Activated naive CD4-positive, alpha-beta T cell (primary cell): Measurements from ENCODE around the gene POLR2L.

Source experiments
- DNase-seq, 4 experiments: peaks; one replicate each; lab custom pipeline; 2025; lab: John Stamatoyannopoulos, UW

The POLR2L gene

DNA sequence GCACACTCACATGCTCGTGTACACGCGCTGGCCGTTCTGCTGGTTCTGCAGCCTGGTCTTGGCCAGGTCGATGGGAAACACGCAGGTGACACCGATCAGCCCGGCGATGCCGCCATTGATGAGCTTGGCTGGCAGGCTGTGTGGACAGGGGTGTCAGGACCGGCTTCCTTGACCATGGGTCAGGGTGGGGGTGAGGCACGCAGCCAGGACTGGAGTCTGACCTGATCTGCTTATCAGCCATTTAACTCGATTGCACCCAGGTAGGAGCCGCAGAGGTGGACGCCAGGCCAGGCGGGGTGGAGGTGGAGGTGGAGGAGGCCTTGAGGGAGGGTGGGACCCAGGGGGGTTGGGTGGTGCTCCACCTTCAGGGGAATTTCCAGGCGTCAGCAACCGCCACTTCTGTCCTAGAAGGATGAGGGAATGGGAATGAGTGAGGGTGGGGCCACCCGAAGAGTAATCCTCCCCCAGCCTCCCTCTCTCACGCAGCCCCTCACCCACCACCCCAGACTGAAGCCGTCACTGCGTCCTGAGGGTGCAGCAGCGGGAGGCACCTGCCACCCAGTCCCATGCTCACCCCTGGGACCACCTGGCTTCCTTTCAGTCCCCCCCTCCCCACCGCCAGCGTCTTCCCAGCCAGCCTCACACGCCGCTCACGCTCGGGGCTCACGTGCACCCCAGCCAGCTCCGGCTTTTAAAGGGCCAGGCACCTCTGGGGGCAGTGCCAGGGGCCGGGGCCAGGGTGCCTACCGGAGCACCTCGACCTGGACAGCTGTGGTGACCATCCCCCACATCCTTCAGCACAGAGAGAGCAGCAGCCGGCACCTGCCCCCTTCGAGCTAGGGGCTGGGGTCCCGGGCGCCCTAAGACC lies 47.3 kb downstream of the POLR2L start:
- DNase-seq: no peak

DNA sequence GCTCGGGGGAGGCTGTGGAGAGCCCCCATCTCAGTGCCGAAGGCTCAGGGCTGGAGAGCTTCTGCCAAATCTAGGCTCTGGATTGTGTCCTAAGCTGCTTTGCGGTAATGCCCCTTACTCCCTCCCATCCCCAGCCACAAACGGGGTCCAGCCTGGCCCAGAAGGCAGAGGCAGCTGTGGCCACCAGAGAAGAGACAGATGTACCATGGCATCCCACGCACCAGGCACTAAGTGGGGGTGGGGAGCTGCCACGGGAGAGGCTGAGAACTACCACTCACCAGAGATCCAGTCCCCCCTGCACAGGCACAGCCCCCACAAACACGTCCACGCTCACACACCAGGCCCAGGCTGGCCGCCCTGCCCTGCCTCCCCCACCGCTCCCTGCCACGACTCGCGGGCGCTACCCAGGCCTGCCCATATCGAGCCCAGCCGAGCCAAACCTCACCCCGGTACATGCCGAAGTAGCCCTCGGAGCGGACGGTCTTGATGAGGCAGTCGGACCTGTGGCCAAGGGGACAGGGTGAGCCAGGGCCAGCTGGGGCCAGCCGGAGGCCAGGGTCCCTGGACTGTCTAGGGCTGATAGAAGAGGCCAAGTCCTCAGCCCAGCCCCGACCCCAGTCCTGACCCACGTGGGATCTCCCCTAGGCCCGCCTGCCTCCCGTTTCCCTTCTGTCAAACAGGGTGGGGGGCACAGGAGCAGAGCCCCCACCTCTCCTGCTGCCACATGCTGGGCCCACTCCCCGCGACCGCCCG lies 48.1 kb downstream of the POLR2L start:
- DNase-seq: no peak

DNA sequence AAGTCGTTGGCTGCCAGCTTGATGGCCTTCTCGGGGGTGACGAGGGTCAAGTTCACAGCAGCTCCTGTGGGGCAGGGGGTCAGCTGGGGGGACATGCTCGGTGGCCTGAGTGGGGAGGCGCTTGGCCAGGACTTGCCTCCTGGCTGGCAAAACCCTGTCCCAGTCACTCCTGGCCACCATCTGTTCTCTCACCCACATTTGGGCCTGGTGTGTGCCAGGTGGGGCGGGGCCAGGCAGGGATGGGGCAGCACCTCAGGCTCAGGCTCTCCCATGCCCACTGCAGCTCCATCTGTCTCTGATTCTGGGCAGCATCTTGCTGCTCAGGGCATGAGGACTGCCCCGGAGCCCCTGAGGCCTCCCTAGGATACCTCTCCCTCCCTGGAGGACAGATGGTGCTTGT lies 48.8 kb downstream of the POLR2L start:
- no peak for DNase-seq

DNA sequence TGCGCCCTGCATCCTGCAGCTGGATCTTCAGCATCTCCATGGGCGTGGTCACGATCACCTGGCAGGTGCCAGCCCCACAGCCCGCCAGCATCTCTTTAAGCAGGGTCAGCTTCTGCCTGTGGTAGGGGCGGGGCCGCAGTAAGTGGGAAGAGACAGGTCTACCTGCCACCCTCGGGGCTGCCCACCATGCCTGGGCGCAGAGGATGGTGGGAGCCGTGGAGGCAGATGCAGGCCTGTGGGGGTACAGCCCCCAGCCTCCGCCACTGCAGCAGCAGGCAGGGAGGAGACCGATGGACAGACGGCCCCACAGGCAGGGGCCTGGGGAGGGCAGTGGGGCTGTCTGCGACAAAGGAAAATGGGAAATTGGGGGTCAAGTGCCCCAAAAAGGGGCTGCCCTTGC lies 49.5 kb downstream of the POLR2L start:
- DNase-seq: no peak

DNA sequence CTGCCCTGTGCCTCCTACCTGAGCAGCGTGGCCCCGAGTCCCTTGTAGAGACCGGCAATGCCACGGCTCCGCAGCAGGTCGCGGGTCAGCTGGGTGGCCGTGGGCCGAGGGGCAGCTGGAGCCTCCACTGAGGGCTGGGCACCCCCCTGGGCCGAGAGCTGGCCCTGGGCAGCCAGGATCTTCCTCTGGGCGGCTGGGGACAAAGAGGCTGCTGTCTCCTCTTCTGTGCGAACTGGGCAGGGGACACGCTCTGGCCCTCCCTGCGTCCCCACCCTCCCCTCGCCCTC lies 49.9 kb downstream of the POLR2L start:
- DNase-seq: no peak

DNA sequence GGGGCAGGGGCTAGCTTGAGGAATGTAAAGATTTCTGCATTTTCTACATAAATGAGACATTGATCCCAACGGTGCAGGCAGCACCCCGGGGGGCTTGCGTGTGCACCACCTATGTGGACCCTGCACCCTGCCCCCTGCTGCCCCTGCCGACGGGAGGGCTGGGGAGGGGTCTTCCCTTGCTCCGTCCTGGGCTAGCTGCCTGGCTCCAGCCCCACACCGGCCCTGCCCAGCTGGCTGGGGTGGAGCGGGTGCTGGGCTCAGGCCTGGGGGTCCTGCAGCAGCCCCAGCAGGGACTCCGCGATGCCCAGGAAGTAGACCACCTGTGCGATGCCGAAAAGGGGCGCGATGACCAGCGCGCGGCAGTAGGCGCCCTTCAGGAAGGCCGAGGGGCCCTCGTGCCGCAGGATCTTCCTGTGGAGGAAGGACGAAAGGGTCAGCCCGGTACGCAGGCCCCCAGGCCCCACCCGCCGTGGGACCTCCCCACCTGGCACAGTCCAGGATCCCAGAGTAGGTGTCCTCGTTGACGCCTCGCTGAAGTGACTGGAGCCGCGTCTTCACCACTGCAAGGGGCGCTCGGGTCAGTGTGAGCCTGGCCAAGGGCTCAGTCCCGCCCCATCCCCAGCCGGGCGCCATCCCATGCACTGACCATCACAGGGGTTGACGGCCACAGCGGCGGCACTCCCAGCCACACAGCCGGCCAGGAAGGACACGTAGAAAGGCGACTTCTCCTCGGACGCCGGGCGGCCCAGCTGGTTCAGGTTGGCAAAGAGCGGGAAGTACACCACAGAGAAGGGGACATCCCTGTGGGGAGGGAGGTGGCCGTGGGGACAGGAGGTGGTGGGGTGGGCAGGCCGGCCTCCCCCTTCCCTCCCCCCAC lies 50.4 kb downstream of the POLR2L start:
- no peak for DNase-seq

DNA sequence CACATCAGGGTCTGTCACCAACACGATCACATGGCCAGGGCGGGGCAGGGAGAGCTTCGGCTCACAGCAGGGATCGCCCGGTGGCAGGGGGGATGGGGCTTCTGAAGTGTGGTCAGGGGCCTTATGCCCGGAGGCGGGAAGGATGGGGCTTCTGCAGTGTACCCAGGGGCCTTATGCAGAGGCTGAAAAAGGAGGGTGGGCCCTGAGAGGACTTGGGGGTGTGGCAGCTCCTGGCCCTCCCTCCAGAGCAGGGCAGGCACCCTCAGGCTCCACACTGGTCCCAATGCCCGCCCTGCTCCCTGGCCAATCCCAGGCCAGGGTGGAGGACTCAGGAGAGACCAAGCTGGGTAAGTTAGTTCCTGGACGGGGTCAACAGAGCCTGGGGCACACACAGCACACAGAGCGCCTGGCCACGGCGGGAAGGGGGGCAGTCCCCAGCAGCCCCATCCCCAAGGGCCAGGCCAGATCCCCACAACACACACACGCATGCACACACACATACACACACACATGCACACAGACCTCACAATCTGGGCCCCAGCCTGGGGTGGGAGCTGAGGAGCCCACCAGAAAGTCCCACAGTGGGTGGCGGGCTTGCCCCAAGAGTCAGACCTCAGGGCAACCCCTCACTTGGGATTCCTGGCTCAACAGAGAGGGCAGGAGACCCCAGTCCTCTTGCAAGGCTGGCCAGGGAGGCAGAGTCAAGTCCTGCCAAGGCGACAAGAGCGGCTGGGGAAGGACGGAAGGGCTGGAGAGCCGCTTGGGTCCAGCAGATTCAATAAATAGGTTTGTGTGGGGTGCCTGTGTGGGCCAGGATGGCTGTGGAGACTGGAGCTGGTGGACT lies 51.4 kb downstream of the POLR2L start:
- DNase-seq: no peak

DNA sequence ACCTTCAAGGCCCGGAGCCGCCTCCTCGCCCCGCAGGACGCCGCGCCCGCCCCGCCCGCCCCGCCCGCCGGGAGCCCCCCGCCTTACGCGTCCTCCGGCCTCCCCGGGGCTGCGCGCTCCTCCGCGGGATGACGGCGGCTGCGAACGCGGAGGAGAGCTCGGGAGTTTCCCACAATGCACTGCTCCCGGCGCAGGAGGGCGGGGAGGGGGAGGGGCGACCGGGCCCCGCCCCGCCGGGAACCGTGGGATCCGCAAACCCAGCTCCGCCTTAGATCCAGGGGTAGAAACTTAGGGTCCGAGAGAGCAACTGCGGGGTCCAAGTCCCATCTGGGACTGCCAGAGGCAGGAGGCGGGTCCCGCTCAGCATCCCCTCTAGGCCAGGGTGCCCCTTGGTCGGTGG lies 52.4 kb downstream of the POLR2L start, which contains the start of gene CEND1:
TSS of gene CEND1 (minus strand) at position 148 of the 400 bp plus-strand sequence. CDS start 1,514 bp downstream, outside the sequence.
- DNase-seq: no peak
